Lower lobe of right lung (tissue), 2 donors: Measurements from ENCODE around the gene PLEKHG3. TPM values are rescaled to one million over a fixed set of nuclear protein-coding genes. Genes with fewer than 3 reads are reported as not detected.

ENCODE experiments used
- ATAC-seq, 2 donors: fragments of 200-7000 bp; cut with Tn5 transposase; one replicate each; pipeline ENCODE4 v1.9.1; 2020 to 2022; ENCODE audit warnings: mild to moderate bottlenecking in 2 of 2, moderate library complexity in 2 of 2
- DNase-seq: peaks from one replicate; pipeline ENCODE4 v3.0.0-alpha.2; 2020
- H3K27ac ChIP-seq: fragments of 200-600 bp; one replicate; pipeline ENCODE4 v1.8.0; 2022
- H3K27me3 ChIP-seq: fragments of 200-600 bp; one replicate; pipeline ENCODE4 v1.8.0; 2022; ENCODE audit warnings: low read depth
- H3K36me3 ChIP-seq: fragments of 200-600 bp; one replicate; pipeline ENCODE4 v1.8.0; 2022; ENCODE audit warnings: mild to moderate bottlenecking
- H3K4me1 ChIP-seq: fragments of 200-600 bp; one replicate; pipeline ENCODE4 v1.8.0; 2022
- H3K4me3 ChIP-seq: fragments of 200-600 bp; one replicate; pipeline ENCODE4 v1.8.0; 2022; ENCODE audit warnings: mild to moderate bottlenecking
- H3K9me3 ChIP-seq: fragments of 200-600 bp; one replicate; pipeline ENCODE4 v1.8.0; 2022
- intact Hi-C: fragments of 100-400 bp; cut with DNase I; formaldehyde crosslinking; loops from one replicate; pipeline ENCODE4 v1.11.0; 2022
- total RNA-seq: library from RNA; stranded (reverse); fragmentation: NEBNext Ultra II Directional; extraction: Animal tissue kit (Norgen Biotek cat#: 25700); gene quantifications from one replicate; pipeline ENCODE4 v1.2.1, GENCODE V29; 2021
- TF ChIP-seq, protein P1 (sequence below): fragments of 200-600 bp; IDR thresholded peaks from one replicate; pipeline ENCODE4 v1.8.0; 2022; ENCODE audit warnings: antibody characterized with exemption, mild to moderate bottlenecking
- donor health status: DM: no; HTN: yes; CAD: no; lungs with severe emphysema.

The PLEKHG3 gene
- total RNA-seq, 1 donor from 2014 or later: 33.1 TPM

GRCh38 chr14:64753374-64753773 is 49.1 kb downstream of the PLEKHG3 start:
- TF ChIP-seq, protein P1, sequence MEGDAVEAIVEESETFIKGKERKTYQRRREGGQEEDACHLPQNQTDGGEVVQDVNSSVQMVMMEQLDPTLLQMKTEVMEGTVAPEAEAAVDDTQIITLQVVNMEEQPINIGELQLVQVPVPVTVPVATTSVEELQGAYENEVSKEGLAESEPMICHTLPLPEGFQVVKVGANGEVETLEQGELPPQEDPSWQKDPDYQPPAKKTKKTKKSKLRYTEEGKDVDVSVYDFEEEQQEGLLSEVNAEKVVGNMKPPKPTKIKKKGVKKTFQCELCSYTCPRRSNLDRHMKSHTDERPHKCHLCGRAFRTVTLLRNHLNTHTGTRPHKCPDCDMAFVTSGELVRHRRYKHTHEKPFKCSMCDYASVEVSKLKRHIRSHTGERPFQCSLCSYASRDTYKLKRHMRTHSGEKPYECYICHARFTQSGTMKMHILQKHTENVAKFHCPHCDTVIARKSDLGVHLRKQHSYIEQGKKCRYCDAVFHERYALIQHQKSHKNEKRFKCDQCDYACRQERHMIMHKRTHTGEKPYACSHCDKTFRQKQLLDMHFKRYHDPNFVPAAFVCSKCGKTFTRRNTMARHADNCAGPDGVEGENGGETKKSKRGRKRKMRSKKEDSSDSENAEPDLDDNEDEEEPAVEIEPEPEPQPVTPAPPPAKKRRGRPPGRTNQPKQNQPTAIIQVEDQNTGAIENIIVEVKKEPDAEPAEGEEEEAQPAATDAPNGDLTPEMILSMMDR: no peak
- ATAC-seq: no peak
- Histone ChIP-seq H3K27me3 (no peaks in the 10 kb centered on the region), H3K36me3 (no peaks in the 10 kb centered on the region), H3K4me1 (peaks cover 13% of the 10 kb centered on the region), H3K27ac (no peak overlapping the region), H3K9me3 (no peaks in the 10 kb centered on the region), H3K4me3 (no peak overlapping the region)
- intact Hi-C loops: no loop called here
- no peak for DNase-seq

- Histone ChIP-seq H3K27ac (no peak overlapping the region), H3K4me3 (no peak overlapping the region)
These were observed 49.8 kb downstream of the PLEKHG3 start for GRCh38 chr14:64753999-64754398.

DNA sequence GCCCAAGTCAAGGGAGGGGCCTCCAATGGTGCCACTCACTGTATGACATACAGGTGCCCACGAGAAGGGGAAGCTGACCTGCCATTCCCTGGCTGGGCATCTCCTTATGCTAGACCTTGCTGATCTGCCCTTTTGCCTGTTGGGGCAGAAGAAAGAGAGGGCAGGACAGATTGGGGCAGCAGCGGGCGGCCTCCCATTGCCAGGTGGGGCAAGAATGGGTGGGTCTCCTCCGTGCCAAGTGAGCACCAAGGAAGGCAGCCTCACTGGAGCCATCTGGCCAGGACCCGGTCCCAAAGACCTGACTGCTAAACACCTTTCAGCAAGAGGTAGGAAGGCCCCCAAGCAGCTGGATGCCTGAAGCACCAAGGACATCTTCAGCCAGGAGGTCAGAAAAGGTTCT is 50.5 kb downstream of the PLEKHG3 start:
- intact Hi-C loops: no loop called here
- Histone ChIP-seq H3K4me3 (no peak overlapping the region), H3K27ac (no peak overlapping the region), H3K4me1 (peaks cover 22% of the 10 kb centered on the region), H3K36me3 (no peaks in the 10 kb centered on the region), H3K27me3 (no peaks in the 10 kb centered on the region), H3K9me3 (no peaks in the 10 kb centered on the region)
- no peak for ATAC-seq
- TF ChIP-seq, protein P1: no peak
- DNase-seq: no peak

More at GRCh38 chr14:64753999-64754398, 49.8 kb downstream of the PLEKHG3 start:
- TF ChIP-seq, protein P1: no peak
- Histone ChIP-seq H3K9me3 (no peaks in the 10 kb centered on the region), H3K36me3 (no peaks in the 10 kb centered on the region), H3K4me1 (peaks cover 18% of the 10 kb centered on the region), H3K27me3 (no peaks in the 10 kb centered on the region)
- ATAC-seq (no peak), DNase-seq (no peak)
- intact Hi-C loops: no loop called here

DNA sequence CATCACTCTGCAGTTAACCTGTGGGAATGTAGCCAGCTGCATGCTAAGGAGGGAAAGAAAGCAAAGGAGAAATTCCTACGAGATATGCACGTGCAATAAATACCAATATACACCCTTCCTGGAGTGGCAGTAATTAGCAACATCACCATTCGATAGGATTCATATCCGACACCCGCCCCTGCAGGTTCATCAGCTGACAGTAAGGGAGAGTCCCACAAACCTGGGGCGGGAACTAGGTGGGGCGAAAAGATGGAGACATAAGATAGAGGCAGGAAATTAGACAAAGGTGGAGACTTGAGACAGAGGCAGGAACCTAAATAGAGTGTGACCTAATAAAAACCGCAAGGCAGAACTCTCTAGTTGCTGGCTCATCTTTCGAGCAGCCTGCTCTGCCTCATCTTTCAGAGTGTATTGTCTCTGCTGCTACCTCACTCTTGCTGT is 51.6 kb downstream of the PLEKHG3 start:
- H3K9me3 ChIP-seq: no peaks in the 10 kb centered on the region
- TF ChIP-seq, protein P1: no peak
- peaks cover 23% of the 10 kb centered on the region for H3K4me1 ChIP-seq
- DNase-seq (no peak), ATAC-seq (no peak)
- H3K4me3 ChIP-seq: no peak overlapping the region
- intact Hi-C loops: no loop called here
- no peaks in the 10 kb centered on the region for H3K27me3 ChIP-seq
- no peak overlapping the region for H3K27ac ChIP-seq
- H3K36me3 ChIP-seq: no peaks in the 10 kb centered on the region

DNA sequence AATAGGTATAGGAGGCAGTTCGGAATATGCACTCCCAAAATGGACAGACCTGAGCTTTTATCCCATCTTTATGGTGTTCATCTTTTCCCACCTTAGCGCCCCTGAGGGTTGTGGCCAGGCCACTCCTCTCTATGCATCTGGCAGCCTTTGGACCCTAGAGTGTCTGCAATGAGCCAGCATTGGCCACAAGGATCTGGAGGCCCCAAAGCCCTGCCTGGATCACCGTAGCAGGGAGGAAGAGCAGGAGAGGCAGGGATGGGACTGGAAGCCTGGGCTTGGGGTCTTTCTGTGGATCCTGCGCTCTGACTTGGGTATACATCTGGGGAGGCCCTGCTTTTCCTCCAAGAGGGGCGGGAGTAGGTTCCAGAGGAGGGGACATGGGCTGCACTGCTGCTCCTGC is 52.5 kb downstream of the PLEKHG3 start:
- TF ChIP-seq, protein P1: no peak
- Histone ChIP-seq H3K27ac (no peak overlapping the region), H3K4me3 (no peak overlapping the region), H3K4me1 (peaks cover 31% of the 10 kb centered on the region), H3K27me3 (no peaks in the 10 kb centered on the region), H3K36me3 (no peaks in the 10 kb centered on the region), H3K9me3 (no peaks in the 10 kb centered on the region)
- no peak for ATAC-seq
- intact Hi-C loops: no loop called here
- DNase-seq: peak; percentile 9

DNA sequence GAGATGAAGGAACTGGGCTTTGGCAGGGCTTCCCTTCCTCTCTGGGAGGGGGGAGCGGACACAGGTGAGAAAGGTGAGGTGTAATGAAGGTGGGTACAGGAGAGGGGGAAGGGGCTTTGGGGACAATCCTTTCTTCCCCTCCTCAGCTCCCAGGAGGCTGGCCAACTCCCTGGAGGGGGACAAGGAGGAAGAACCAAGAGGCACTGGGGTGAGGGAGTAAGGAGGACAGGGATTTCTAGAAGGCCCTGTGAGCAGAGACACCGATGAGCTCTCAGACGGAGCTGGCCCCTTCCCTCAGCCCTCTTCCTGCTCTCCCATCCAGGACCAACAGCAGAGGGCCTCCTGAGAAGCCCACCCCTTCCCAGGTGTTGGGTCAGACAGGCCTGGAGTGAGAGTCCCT is 53.4 kb downstream of the PLEKHG3 start:
- DNase-seq (peak; percentile 7), ATAC-seq (no peak)
- Histone ChIP-seq H3K27ac (peak overlapping the region; percentile 41), H3K36me3 (no peaks in the 10 kb centered on the region), H3K4me3 (no peak overlapping the region), H3K4me1 (peaks cover 40% of the 10 kb centered on the region), H3K27me3 (no peaks in the 10 kb centered on the region), H3K9me3 (no peaks in the 10 kb centered on the region)
- intact Hi-C loops: no loop called here
- TF ChIP-seq, protein P1: no peak
